ENCODE data around the gene MLIP. TPM values are rescaled to one million over a fixed set of nuclear protein-coding genes. Genes with fewer than 3 reads are reported as not detected.
A peak's percentile ranks its signal among the peaks of the same experiment; 100 is the strongest.

Gene MLIP
- total and polyA plus RNA-seq, 2 of the 13 experiments (the other 11 are each of a cell fraction or from before 2014, with no cell fraction given) = 0.08 to 0.33 TPM

DNA sequence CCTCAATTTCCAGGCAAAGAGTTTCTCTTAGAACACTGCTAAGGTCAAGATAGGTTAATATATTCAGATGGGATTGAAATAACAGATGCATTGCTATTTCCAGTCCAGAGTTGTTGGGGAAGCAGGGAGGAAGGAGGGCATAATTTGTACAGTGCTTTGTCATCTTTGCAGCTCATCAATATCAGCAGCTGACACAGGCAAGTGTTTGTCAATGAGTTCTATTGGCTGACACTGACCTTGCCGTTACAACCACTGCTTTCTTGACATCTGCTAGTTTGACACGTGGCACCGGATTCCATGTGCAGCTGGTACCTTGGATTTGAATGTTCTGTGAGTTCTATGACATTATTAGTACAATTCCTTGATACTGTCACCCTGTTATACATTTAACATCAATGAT, 28.0 kb upstream of the MLIP start:
- DNase-seq (ENCODE audit: low spot score) (no peak), FAIRE-seq (no peak), ATAC-seq (no peak)
- no peak overlapping the region for H3K9ac ChIP-seq (ENCODE audit: insufficient read depth, low read depth, low read length)
- no TSS peak for BruUV-seq (replicated peaks)
- H3K9me3 ChIP-seq (ENCODE audit: low read length) = no peaks in the 10 kb centered on the region
- no peaks in the 10 kb centered on the region for H3K79me2 ChIP-seq (ENCODE audit: insufficient read depth, low read length)
- no peaks in the 10 kb centered on the region for H4K20me1 ChIP-seq (ENCODE audit: insufficient read depth, low read length)
- ChIA-PET CTCF (ENCODE audit: low intra/inter-chr PET ratio, low total read pairs) (no interaction called here), POLR2A (no interaction called here)
- H3K4me1 ChIP-seq (ENCODE audit: insufficient read depth, low read length) = no peaks in the 10 kb centered on the region
- no peak overlapping the region for H3K4me2 ChIP-seq (ENCODE audit: low read depth, low read length)
- TF ChIP-seq, protein P1, sequence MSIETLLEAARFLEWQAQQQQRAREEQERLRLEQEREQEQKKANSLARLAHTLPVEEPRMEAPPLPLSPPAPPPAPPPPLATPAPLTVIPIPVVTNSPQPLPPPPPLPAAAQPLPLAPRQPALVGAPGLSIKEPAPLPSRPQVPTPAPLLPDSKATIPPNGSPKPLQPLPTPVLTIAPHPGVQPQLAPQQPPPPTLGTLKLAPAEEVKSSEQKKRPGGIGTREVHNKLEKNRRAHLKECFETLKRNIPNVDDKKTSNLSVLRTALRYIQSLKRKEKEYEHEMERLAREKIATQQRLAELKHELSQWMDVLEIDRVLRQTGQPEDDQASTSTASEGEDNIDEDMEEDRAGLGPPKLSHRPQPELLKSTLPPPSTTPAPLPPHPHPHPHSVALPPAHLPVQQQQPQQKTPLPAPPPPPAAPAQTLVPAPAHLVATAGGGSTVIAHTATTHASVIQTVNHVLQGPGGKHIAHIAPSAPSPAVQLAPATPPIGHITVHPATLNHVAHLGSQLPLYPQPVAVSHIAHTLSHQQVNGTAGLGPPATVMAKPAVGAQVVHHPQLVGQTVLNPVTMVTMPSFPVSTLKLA (IDR thresholded peaks at IDR 0.05) = peak; percentile 56
- TF ChIP-seq NFIC (IDR thresholded peaks at IDR 0.05; ENCODE audit: low read length) (no peak), ZNF296 (CRISPR knock-in tag; conservative IDR thresholded peaks at IDR 0.05) (no peak), BRD4 (CRISPR knock-in tag; IDR thresholded peaks at IDR 0.05) (no peak)
- TF ChIP-seq, protein P2, sequence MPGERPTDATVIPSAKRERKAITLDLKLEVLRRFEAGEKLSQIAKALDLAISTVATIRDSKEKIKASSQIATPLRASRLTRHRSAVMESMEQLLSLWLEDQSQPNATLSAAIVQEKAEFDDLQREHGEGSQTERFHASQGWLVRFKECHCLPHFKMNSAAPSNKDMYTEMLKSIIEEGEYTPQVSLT (CRISPR knock-in tag; IDR thresholded peaks at IDR 0.05; ENCODE audit: borderline replicate concordance, low read depth) = no peak
- no peaks in the 10 kb centered on the region for H3K36me3 ChIP-seq (replicated peaks in 1 of 2; ENCODE audit: control insufficient read depth in 1 of 2, insufficient read depth in 2 of 2, low read length in 2 of 2)
- H3K4me3 ChIP-seq (replicated peaks in 1 of 3; ENCODE audit: insufficient read depth in 1 of 3, low read depth in 2 of 3, low read length in 3 of 3) = no peak overlapping the region
- no peak overlapping the region for H3K27ac ChIP-seq (ENCODE audit: extremely low read length, insufficient read depth, low read length)
- no peaks in the 10 kb centered on the region for H3K27me3 ChIP-seq (ENCODE audit: control insufficient read depth in 1 of 2, insufficient read depth in 2 of 2, low read length in 2 of 2)
- H2AFZ ChIP-seq (ENCODE audit: low read length) = no peak overlapping the region
- in situ Hi-C loops (cut with HindIII; ENCODE audit: extremely low pct_ligation_motif_present, low pct_unique_long_range_greater_than_20kb) (no loop called here), intact Hi-C loops (cut with micrococcal nuclease; ENCODE audit: unreplicated experiment) (no loop called here)
- WGBS (ENCODE audit: low lambda C conversion rate) = 21% methylated on average over 3 of the region's 3 CpGs

DNA sequence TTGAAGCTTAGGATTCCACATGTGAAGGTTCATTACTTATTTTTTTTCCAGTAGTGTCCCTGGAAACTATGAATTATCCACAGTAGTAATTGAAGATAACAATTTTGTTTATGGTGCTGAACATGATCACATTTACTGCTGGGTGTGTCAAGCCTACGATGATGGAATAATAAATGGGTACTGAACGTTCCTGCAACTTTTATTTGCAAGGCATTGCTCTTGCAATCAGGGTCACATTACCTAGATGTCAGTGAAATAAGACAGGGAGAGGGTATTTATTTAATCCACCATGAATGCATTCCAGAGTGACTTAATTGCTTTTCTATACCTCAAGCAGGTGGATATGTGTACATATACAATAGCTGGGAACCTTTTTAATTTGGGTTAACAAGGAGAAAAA, 27.0 kb upstream of the MLIP start:
- no peak for FAIRE-seq
- in situ Hi-C loops (cut with HindIII; ENCODE audit: extremely low pct_ligation_motif_present, low pct_unique_long_range_greater_than_20kb) = no loop called here
- CTCF ChIA-PET (ENCODE audit: low intra/inter-chr PET ratio, low total read pairs) = no interaction called here

More for the DNA sequence above, 27.0 kb upstream of the MLIP start:
- Histone ChIP-seq H4K20me1 (ENCODE audit: insufficient read depth, low read length) (no peaks in the 10 kb centered on the region), H3K9me3 (ENCODE audit: low read length) (no peaks in the 10 kb centered on the region), H3K4me2 (ENCODE audit: low read depth, low read length) (no peak overlapping the region), H3K79me2 (ENCODE audit: insufficient read depth, low read length) (no peaks in the 10 kb centered on the region), H3K4me1 (ENCODE audit: insufficient read depth, low read length) (no peaks in the 10 kb centered on the region), H2AFZ (ENCODE audit: low read length) (no peak overlapping the region), H3K27ac (ENCODE audit: extremely low read length, insufficient read depth, low read length) (no peak overlapping the region), H3K36me3 (replicated peaks in 1 of 2; ENCODE audit: control insufficient read depth in 1 of 2, insufficient read depth in 2 of 2, low read length in 2 of 2) (no peaks in the 10 kb centered on the region), H3K4me3 (replicated peaks in 1 of 3; ENCODE audit: insufficient read depth in 1 of 3, low read depth in 2 of 3, low read length in 3 of 3) (no peak overlapping the region), H3K27me3 (ENCODE audit: control insufficient read depth in 1 of 2, insufficient read depth in 2 of 2, low read length in 2 of 2) (no peaks in the 10 kb centered on the region), H3K9ac (ENCODE audit: insufficient read depth, low read depth, low read length) (no peak overlapping the region)
- intact Hi-C loops (cut with micrococcal nuclease; ENCODE audit: unreplicated experiment) = no loop called here
- ATAC-seq = no peak
- POLR2A ChIA-PET = no interaction called here
- DNase-seq (ENCODE audit: low spot score) = no peak
- TF ChIP-seq ATAD3A (CRISPR knock-in tag; IDR thresholded peaks at IDR 0.05) (no peak), ZC3H13 (CRISPR knock-in tag; IDR thresholded peaks at IDR 0.05) (no peak), THAP11 (CRISPR knock-in tag; IDR thresholded peaks at IDR 0.05) (no peak), ZKSCAN5 (CRISPR knock-in tag; IDR thresholded peaks at IDR 0.05) (no peak)
- no TSS peak for BruUV-seq (replicated peaks)
- 16% methylated on average over 2 of the region's 2 CpGs for WGBS (ENCODE audit: low lambda C conversion rate)
